PC-3 (cell line): ENCODE results near the gene STAMBPL1.

ENCODE experiments used
- CTCF ChIP-seq: fragments of 300-600 bp; sonication (generic); conservative IDR thresholded peaks from 2 replicates; pipeline ENCODE4 v1.5.1; 2017; ENCODE audit warnings: antibody characterized with exemption, low read depth, mild to moderate bottlenecking, low read length
- EZH2 ChIP-seq: fragments of 300-600 bp; sonication (generic); IDR thresholded peaks from one replicate; pipeline ENCODE4 v1.6.1; 2017; ENCODE audit warnings: antibody characterized with exemption, mild to moderate bottlenecking, low read length; ENCODE audit not compliant: unreplicated experiment

- TF ChIP-seq CTCF (no peak), EZH2 (no peak)
Observed at GRCh38 chr10:88916231-88916630, 36.2 kb downstream of the STAMBPL1 start.
